ENCODE measurements around the gene GGA3.

GGA3 gene

DNA sequence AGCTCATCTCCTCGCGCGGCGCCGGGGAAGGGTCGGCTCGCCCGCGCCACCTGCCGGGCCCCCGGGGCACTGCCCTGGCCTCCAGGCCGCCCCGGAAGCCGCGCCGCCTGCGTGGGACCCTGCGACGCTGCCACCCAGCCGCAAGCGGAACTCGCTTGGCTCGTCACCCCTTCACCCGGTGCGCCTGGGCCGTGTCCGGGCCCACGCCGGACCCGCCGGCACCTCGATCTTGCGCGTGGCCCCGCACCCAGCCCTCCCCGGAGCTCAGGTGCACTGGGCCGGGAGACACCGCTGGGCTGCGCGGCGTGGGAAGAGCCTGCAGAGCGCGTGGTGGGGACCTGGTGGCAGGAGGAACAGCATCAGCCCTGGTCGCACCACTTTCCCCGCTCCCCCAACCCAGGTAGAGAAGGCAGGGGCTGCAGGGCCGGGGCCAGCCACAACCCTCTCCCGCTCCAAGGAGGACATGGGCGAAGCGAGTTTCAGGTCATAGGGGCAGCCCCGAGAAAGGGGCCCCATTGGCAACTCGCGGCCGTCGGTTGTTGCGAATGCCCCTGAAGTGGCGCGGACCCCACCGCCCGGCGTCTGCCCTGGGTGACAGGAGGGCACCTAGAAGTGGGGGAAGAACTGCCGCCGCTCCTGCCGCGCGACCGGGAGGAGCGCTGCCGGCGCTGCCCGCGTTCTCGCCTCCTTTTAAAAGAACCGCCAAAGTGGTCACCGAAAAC is 10.0 kb upstream of the GGA3 start:
- no peak for DNase-seq (ENCODE audit: low read depth)
- H3K4me3 ChIP-seq (ENCODE audit: low read depth, low read length) = peak overlapping the region; percentile 65
- TF ChIP-seq, protein P1, sequence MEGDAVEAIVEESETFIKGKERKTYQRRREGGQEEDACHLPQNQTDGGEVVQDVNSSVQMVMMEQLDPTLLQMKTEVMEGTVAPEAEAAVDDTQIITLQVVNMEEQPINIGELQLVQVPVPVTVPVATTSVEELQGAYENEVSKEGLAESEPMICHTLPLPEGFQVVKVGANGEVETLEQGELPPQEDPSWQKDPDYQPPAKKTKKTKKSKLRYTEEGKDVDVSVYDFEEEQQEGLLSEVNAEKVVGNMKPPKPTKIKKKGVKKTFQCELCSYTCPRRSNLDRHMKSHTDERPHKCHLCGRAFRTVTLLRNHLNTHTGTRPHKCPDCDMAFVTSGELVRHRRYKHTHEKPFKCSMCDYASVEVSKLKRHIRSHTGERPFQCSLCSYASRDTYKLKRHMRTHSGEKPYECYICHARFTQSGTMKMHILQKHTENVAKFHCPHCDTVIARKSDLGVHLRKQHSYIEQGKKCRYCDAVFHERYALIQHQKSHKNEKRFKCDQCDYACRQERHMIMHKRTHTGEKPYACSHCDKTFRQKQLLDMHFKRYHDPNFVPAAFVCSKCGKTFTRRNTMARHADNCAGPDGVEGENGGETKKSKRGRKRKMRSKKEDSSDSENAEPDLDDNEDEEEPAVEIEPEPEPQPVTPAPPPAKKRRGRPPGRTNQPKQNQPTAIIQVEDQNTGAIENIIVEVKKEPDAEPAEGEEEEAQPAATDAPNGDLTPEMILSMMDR (IDR thresholded peaks at IDR 0.05; ENCODE audit: low read depth, low read length, missing control alignments) = peak; percentile 70

DNA sequence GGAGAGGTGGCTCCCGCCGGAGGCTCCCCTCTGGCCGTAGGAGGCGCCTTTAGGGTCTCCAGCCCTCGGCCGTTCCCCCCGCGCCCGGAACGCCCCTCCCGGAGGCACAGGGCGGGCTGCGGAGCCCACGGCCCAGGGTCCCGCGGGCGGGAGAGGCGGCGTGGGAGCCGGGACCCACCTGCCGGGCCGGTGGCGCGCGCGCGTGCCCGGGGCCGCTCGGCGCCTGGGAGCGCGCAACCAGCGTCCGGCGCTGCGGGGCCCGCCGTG is 9.5 kb upstream of the GGA3 start, which contains the start of gene MIF4GD:
Gene MIF4GD, minus strand, starts transcription at position 266 of the 267 bp plus-strand sequence. CDS start 1,036 bp downstream, outside the sequence.
- no peak for DNase-seq (ENCODE audit: low read depth)
- TF ChIP-seq, protein P1 (IDR thresholded peaks at IDR 0.05; ENCODE audit: low read depth, low read length, missing control alignments) = no peak
- peak within 1 kb of the TSS; percentile 84 for H3K4me3 ChIP-seq (ENCODE audit: low read depth, low read length)

DNA sequence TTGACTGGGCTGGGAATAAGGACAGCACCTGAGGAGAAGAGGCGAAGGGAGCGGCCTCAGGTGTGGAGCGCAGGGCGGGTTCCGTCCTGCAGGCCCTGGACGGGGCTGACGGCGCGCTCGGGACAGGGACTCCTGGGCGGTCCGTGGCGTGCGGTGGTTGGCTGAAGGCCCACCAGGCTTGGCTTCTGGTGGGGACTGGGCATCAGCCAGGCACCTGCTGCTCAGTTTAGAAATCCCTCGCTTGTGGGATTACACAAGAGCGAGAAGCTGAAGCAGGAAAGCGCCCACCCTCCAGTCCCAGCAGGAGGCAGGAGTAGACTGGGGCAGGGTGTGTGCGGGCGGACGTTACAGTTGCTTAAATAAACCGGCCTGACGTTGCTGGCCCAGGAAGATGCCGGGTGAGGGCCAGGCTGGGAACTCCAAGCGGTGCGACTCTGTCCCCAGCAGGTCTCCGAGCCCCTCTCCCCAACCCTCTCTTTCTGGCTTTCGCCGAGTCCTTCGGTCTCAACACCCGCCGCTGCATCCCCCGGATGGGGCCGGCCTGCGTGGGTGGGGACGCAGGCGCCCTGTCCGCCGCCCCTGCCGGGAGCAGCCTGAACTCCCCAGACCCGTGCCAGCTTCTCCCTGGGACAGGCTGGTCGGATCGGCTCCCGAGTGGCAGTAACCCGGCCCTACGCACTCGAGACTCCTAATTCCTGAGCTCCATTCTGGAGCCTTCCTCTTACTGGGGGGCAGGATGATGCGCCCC is 9.0 kb upstream of the GGA3 start:
- H3K4me3 ChIP-seq (ENCODE audit: low read depth, low read length) = peak overlapping the region; percentile 84
- TF ChIP-seq, protein P1 (IDR thresholded peaks at IDR 0.05; ENCODE audit: low read depth, low read length, missing control alignments) = peak; percentile 40
- DNase-seq (ENCODE audit: low read depth) = no peak

DNA sequence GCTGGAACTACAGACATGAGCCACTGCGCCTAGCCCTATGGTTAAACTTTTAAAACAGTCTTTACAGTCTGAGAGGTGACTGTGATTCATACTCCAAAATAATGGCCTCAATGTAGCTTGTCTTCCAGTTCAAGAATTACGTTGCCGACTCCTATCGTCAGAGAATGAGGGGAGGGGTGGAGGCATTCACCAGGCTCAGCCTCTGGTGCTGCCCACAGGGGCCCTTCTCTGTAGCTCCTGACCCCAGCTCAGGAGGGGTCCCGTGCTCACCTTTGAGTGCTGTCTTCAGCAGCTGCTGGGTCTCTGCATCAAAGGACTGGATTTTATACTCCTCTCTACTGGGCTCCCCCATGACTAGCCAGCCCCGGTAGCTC is 8.4 kb upstream of the GGA3 start:
- TF ChIP-seq, protein P1 (IDR thresholded peaks at IDR 0.05; ENCODE audit: low read depth, low read length, missing control alignments) = no peak
- DNase-seq (ENCODE audit: low read depth) = no peak
- H3K4me3 ChIP-seq (ENCODE audit: low read depth, low read length) = peak overlapping the region; percentile 84

DNA sequence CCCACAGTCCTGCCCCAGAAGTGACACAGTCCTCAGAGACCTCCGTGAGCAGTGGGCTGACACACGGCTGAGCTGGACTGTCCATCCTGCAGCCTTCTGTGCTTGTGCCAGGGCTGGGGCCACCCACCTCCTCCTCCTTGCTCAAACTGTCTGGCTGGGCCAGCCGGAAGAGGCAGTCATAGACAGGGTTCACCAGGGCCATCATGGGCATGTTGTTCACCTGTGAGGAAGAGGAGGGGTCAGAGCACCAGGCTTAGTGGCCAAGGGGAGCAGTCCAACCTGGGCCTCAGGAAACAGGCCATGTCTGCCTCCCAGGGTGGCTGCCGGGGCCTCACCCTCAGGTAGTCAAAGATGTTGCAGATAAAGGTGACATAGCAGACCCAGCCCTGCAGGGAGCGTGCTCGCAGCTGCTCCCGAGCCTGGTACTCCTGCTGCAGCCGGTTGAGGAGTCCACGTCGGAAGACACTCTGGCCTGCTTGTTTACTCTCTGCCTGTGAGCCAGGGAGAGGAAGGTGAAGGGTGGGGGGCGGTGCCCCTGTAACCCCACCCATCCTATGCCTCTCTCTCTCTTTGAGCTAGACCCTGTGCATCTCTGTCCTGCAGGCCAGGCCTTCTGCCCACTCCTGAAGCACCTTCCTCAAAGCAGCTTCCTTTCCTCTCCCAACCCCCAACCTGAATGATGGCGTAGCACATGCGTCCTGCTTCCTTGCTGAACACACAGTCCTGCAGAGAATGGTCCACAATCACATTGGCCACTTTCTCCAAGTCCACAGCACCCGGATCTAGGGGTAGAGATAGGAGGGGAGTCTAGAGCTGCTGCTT is 6.2 kb upstream of the GGA3 start:
- DNase-seq (ENCODE audit: low read depth) = no peak
- TF ChIP-seq, protein P1 (IDR thresholded peaks at IDR 0.05; ENCODE audit: low read depth, low read length, missing control alignments) = peak; percentile 28
- no peak overlapping the region for H3K4me3 ChIP-seq (ENCODE audit: low read depth, low read length)

DNA sequence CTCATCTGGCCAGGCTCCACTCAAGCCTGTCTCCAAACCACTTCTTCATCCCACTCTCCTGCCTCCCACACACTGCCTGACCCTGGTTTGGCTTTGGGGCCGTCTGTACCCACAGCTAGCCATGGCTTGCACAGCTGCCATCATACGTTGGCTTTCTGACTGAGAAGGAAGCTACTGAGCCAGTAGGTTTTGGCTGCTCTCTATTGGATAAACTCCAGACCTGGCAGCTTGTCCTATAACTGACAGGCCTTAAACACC is 5.7 kb upstream of the GGA3 start:
- no peak overlapping the region for H3K4me3 ChIP-seq (ENCODE audit: low read depth, low read length)
- DNase-seq (ENCODE audit: low read depth) = no peak
- TF ChIP-seq, protein P1 (IDR thresholded peaks at IDR 0.05; ENCODE audit: low read depth, low read length, missing control alignments) = no peak

All from GM12864 (cell line).